Measurements from ENCODE around the gene TMEM184A. TPM values are rescaled to one million over a fixed set of nuclear protein-coding genes. Genes with fewer than 3 reads are reported as not detected.

TMEM184A gene
- polyA plus RNA-seq, 2 of the 4 experiments (the other 2 are of a cell fraction): 14.3 to 18.4 TPM

GRCh38 chr7:1596181-1597043 is 40.4 kb upstream of the TMEM184A start:
- 58% methylated on average over 39 of the region's 39 CpGs for WGBS (ENCODE audit: missing lambda C conversion rate)
- ATAC-seq (no peak), DNase-seq (ENCODE audit: low read depth in 1 of 2, low spot score in 1 of 2) (no peak), FAIRE-seq (no peak)
- Histone ChIP-seq H3K4me1 (no peaks in the 10 kb centered on the region), H3K9me3 (no peaks in the 10 kb centered on the region), H3K4me3 (no peak overlapping the region), H3K4me2 (no peak overlapping the region), H3K27ac (no peak overlapping the region)
- ChIA-PET POLR2A (no interaction called here), CTCF (interaction anchor here (0.7 to 2.3 kb wide), 8 partner anchors 11 to 752 kb away, joined by 3 to 7 read pairs (median 4); no protein-coding TSS in a partner anchor)
- TF ChIP-seq PHF8 (IDR thresholded peaks at IDR 0.05; ENCODE audit: borderline replicate concordance, low read depth): no peak
- TF ChIP-seq NPAS2 (CRISPR knock-in tag; IDR thresholded peaks at IDR 0.05; ENCODE audit: borderline replicate concordance): no peak
- no peak for TF ChIP-seq PBX3 (IDR thresholded peaks at IDR 0.05)
- no peak for TF ChIP-seq RFX5 (IDR thresholded peaks at IDR 0.05)
- TF ChIP-seq TFCP2L1 (CRISPR knock-in tag; IDR thresholded peaks at IDR 0.05): no peak
- TF ChIP-seq ZSCAN20 (CRISPR knock-in tag; IDR thresholded peaks at IDR 0.05): no peak
- no peak for TF ChIP-seq SREBF2 (IDR thresholded peaks at IDR 0.05)
- no peak for TF ChIP-seq BHLHE40 (IDR thresholded peaks at IDR 0.05; ENCODE audit: low read depth, low read length)
- TF ChIP-seq ZC3H11A (IDR thresholded peaks at IDR 0.05): no peak
- TF ChIP-seq EP300 (IDR thresholded peaks at IDR 0.05): no peak
- TF ChIP-seq CEBPB (IDR thresholded peaks at IDR 0.05): no peak
- TF ChIP-seq GATA3 (IDR thresholded peaks at IDR 0.05; ENCODE audit: borderline replicate concordance): no peak
- TF ChIP-seq JUN (IDR thresholded peaks at IDR 0.05): no peak
- no peak for TF ChIP-seq KDM1A (IDR thresholded peaks at IDR 0.05; ENCODE audit: low read depth)
- no peak for TF ChIP-seq MAFK (IDR thresholded peaks at IDR 0.05; ENCODE audit: partially characterized antibody)
- TF ChIP-seq HES2 (IDR thresholded peaks at IDR 0.05): no peak
- no peak for TF ChIP-seq RNF2 (IDR thresholded peaks at IDR 0.05; ENCODE audit: borderline replicate concordance, low read depth)
- TF ChIP-seq TP53 (CRISPR knock-in tag; IDR thresholded peaks at IDR 0.05): no peak
- no peak for TF ChIP-seq CBX8 (IDR thresholded peaks at IDR 0.05)
- no peak for TF ChIP-seq CHD2 (IDR thresholded peaks at IDR 0.05; ENCODE audit: low read length, partially characterized antibody)

GRCh38 chr7:1595636-1596035 is 39.6 kb upstream of the TMEM184A start:
- no peak overlapping the region for H3K4me3 ChIP-seq
- no peaks in the 10 kb centered on the region for H3K4me1 ChIP-seq
- WGBS (ENCODE audit: missing lambda C conversion rate): 16% methylated on average over 12 of the region's 12 CpGs
- no peak overlapping the region for H3K4me2 ChIP-seq
- CTCF ChIA-PET: interaction anchor here (0.7 to 2.3 kb wide), 4 partner anchors 10 to 614 kb away, joined by 3 to 7 read pairs (median 4); no protein-coding TSS in a partner anchor
- ATAC-seq: no peak
- no peak for DNase-seq (ENCODE audit: low read depth in 1 of 2, low spot score in 1 of 2)
- no peaks in the 10 kb centered on the region for H3K9me3 ChIP-seq
- H3K27ac ChIP-seq: no peak overlapping the region
- FAIRE-seq: no peak
- POLR2A ChIA-PET: no interaction called here
- TF ChIP-seq KDM5A (IDR thresholded peaks at IDR 0.05): no peak
- no peak for TF ChIP-seq PBX3 (IDR thresholded peaks at IDR 0.05)
- TF ChIP-seq SREBF2 (IDR thresholded peaks at IDR 0.05): no peak
- TF ChIP-seq POLR2A (IDR thresholded peaks at IDR 0.05; ENCODE audit: low read length): no peak
- no peak for TF ChIP-seq ELK1 (IDR thresholded peaks at IDR 0.05; ENCODE audit: low read depth, low read length)
- no peak for TF ChIP-seq JUNB (IDR thresholded peaks at IDR 0.05)
- TF ChIP-seq ATOH8 (CRISPR knock-in tag; IDR thresholded peaks at IDR 0.05; ENCODE audit: low read depth): no peak
- no peak for TF ChIP-seq EHF (CRISPR knock-in tag; IDR thresholded peaks at IDR 0.05)
- TF ChIP-seq FOXS1 (CRISPR knock-in tag; IDR thresholded peaks at IDR 0.05): no peak
- no peak for TF ChIP-seq BHLHE40 (IDR thresholded peaks at IDR 0.05; ENCODE audit: low read depth, low read length)
- no peak for TF ChIP-seq BCL3 (IDR thresholded peaks at IDR 0.05)
- no peak for TF ChIP-seq RAD21 (conservative IDR thresholded peaks at IDR 0.05 in 1 of 2, IDR thresholded peaks at IDR 0.05 in 1 of 2)
- TF ChIP-seq FOSB (CRISPR knock-in tag; IDR thresholded peaks at IDR 0.05): no peak
- no peak for TF ChIP-seq NPAS2 (CRISPR knock-in tag; IDR thresholded peaks at IDR 0.05; ENCODE audit: borderline replicate concordance)
- no peak for TF ChIP-seq RCOR1 (IDR thresholded peaks at IDR 0.05; ENCODE audit: low read depth, low read length)
- no peak for TF ChIP-seq MAX (IDR thresholded peaks at IDR 0.05)
- TF ChIP-seq ZFP36 (IDR thresholded peaks at IDR 0.05; ENCODE audit: borderline replicate concordance, partially characterized antibody): no peak
- no peak for TF ChIP-seq CHD4 (IDR thresholded peaks at IDR 0.05; ENCODE audit: borderline replicate concordance)
- no peak for TF ChIP-seq ZC3H11A (IDR thresholded peaks at IDR 0.05)

Data from A549 (cell line).